Large intestine (tissue), 3 donors: ENCODE data around the gene LYRM2. TPM values are rescaled to one million over a fixed set of nuclear protein-coding genes. Genes with fewer than 3 reads are reported as not detected.

Experiments used
- DNase-seq, 2 donors: peaks; one replicate each; pipeline versions ENCODE4 v3.0.0 to v3.0.0-alpha.2; 2013
- H3K27ac ChIP-seq: one replicate; pipeline ENCODE4 v1.5.1; 2013; ENCODE audit warnings: low read length
- H3K27me3 ChIP-seq: 2 replicates; pipeline ENCODE4 v1.6.1; 2013; ENCODE audit warnings: low read length; ENCODE audit not compliant: control insufficient read depth, insufficient read depth
- H3K36me3 ChIP-seq: 2 replicates; pipeline ENCODE4 v1.6.1; 2013; ENCODE audit warnings: low read length; ENCODE audit not compliant: control insufficient read depth, insufficient read depth
- H3K4me1 ChIP-seq: one replicate; pipeline ENCODE4 v1.6.1; 2013; ENCODE audit warnings: low read length; ENCODE audit not compliant: control insufficient read depth, insufficient read depth
- H3K4me3 ChIP-seq: one replicate; pipeline ENCODE4 v1.5.1; 2013; ENCODE audit warnings: low read length
- H3K9me3 ChIP-seq: one replicate; pipeline ENCODE4 v1.6.1; 2013; ENCODE audit warnings: mild to moderate bottlenecking, low read depth, low read length, moderate library complexity; ENCODE audit not compliant: control insufficient read depth
- WGBS: methylation state at CpG from one replicate; pipeline ENCODE4 v1.1.5; 2013; ENCODE audit warnings: low lambda C conversion rate; ENCODE audit not compliant: insufficient coverage; 5-methylcytosine and 5-hydroxymethylcytosine counted together
- polyA plus RNA-seq: library from polyadenylated mRNA; unstranded; fragments of 120-200 nt; gene quantifications from one replicate; pipeline ENCODE4 v1.2.1, GENCODE V29; 2013

The LYRM2 gene
- polyA plus RNA-seq, 1 donor: 39.3 TPM

DNA sequence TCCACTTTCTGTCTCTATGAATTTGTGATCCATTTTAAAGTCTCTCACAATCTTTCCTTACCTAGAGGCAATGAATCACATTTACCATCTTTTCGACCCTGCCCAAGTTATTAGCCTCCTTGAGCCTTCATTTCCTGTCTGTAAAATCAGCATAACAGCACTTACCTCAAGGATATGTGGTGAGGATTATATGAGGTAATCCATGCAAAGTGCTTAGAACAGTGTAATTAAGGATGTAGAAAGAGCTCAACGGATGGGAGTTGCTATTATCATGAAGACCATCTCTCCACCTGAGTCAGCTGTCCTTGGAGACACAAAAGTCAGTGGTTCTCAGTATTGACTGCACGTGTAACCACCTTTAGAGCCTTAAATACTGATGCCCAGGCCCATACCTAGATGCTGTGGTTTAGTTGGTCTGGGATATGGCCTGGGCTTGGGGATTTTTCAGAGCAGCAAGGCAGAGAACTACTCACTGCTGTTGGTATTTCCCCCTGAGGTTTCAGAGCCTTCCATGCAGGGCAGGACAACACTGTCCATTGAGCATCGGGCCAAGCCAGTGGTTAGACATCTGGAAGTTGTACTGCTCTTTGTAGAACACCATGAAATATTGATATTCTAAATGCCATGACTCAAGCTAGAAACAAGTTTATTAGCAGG is 55.8 kb downstream of the LYRM2 start:
- H3K9me3 ChIP-seq: no peaks in the 10 kb centered on the region
- WGBS: no CpG with 5 or more reads among the region's 4 CpGs
- no peak overlapping the region for H3K27ac ChIP-seq
- no peaks in the 10 kb centered on the region for H3K27me3 ChIP-seq
- no peaks in the 10 kb centered on the region for H3K4me1 ChIP-seq
- H3K4me3 ChIP-seq: no peak overlapping the region
- no peaks in the 10 kb centered on the region for H3K36me3 ChIP-seq
- no peak for DNase-seq

GRCh38 chr6:89581689-89582088 is 56.9 kb downstream of the LYRM2 start:
- H3K36me3 ChIP-seq: no peaks in the 10 kb centered on the region
- H3K9me3 ChIP-seq: no peaks in the 10 kb centered on the region
- H3K4me3 ChIP-seq: no peak overlapping the region
- H3K27me3 ChIP-seq: no peaks in the 10 kb centered on the region
- DNase-seq: no peak
- H3K27ac ChIP-seq: no peak overlapping the region
- no CpG with 5 or more reads among the region's 4 CpGs for WGBS
- H3K4me1 ChIP-seq: no peaks in the 10 kb centered on the region

DNA sequence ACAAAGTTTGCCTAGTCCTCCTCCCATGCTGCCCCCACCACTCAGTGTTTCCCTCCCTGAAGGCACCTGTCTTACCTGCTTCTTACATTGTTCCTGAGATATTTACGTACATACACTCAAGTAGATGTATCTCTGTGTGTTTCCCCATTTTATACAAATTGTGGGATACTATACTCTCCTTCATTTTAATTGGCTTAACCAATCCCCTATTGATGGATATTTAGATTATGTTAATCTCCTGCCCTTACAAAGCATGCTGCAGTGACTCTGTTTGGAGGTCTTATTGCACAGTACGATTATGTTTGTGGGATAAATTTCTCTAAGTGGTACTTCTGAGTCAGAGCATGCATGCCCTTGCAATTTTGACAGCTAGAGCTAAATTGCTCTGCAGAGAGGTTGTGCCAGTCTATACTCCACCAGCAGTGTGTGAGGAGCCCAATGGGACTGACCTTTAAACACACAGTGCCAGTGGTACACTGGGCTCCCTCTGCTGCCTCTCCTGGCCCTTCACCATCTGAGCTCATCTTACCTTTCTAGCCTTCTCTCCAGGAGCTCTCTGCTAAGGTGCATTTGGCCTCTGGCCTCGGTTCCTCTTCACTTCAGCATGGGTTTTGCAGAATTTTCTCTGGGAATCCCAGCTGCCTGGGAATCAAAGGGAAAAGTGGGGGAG is 57.4 kb downstream of the LYRM2 start:
- Histone ChIP-seq H3K9me3 (no peaks in the 10 kb centered on the region), H3K4me3 (no peak overlapping the region), H3K36me3 (no peaks in the 10 kb centered on the region), H3K27ac (no peak overlapping the region), H3K27me3 (no peaks in the 10 kb centered on the region), H3K4me1 (no peaks in the 10 kb centered on the region)
- WGBS: 80% methylated on average over 1 of the region's 3 CpGs
- DNase-seq: no peak

- WGBS: 100% methylated on average over 1 of the region's 2 CpGs
These were observed 63.0 kb downstream of the LYRM2 start for GRCh38 chr6:89575562-89575960.

DNA sequence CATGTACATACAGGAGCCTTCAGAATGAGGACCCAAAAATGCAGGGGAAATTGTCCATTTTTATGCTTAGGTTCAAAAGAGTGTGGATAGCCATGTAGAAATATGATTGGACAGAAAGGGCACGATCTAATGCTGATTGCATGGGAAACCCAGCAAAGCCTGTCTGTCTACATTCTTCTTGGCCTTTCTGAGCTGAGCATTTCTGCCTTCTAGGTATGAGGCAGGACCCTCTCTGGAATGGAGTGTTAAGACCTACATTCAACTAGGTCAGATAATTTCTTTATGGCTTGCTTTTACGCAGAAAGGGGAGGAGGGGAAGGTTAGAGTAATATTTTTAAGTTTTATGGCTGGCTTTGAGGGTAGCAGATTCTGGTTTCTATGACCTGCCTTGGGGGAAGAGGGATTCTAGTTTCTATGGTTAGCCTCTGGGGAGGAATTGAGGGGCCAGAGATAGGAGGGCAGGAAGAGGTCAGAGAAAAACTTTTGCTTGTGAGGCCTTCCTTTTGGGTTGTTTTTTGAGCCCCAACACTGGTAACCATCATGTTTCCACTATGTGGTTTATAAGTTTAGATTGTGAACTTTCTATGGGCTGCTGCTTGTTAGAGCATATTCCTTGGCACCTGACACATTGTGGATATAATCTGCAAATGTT is 63.5 kb downstream of the LYRM2 start:
- WGBS: no CpG with 5 or more reads among the region's 2 CpGs
- no peaks in the 10 kb centered on the region for H3K36me3 ChIP-seq
- no peak for DNase-seq
- H3K27ac ChIP-seq: no peak overlapping the region
- no peaks in the 10 kb centered on the region for H3K9me3 ChIP-seq
- no peaks in the 10 kb centered on the region for H3K27me3 ChIP-seq
- H3K4me3 ChIP-seq: no peak overlapping the region
- no peaks in the 10 kb centered on the region for H3K4me1 ChIP-seq

More at GRCh38 chr6:89575562-89575960, 63.0 kb downstream of the LYRM2 start:
- Histone ChIP-seq H3K9me3 (no peaks in the 10 kb centered on the region), H3K4me3 (no peak overlapping the region), H3K27ac (no peak overlapping the region), H3K4me1 (no peaks in the 10 kb centered on the region), H3K36me3 (no peaks in the 10 kb centered on the region), H3K27me3 (no peaks in the 10 kb centered on the region)
- DNase-seq: no peak

DNA sequence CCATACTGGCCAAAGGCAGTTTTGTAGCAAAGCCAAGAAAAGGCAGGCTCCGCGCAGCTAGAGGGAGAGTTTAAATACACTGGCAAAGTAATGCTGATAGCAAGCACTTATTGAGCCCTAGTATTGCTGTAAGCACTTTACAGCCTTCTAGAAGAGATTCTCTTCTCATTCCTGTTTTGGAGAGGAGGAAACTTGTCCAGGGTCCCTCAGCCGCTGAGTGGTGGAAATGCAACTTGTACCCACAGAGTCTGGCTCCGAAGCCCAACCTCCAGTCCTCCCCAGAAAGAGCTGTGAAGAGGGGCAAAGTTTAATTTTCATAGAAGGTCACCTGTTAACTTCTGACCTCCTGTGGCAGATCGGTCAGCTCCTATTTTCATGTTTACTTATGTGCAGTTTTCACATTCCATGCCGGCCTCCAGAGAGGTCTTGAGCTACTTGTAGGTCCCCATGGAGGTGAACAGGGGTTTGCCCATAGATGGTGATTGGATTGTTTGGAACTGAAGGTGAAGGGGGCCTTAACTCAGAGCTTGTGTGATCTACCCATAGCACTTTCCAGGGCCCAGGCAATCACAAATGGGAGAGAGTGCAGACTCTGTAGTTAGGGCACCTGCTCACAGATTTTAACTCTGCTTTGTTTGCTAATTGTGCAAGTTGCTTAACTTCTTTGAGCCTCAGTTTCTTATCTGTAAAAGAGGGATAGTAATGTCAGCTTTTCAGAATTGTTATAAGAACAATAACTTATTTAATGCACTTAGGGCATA is 70.7 kb downstream of the LYRM2 start:
- no peak overlapping the region for H3K27ac ChIP-seq
- no peak for DNase-seq
- no CpG with 5 or more reads among the region's 6 CpGs for WGBS
- H3K4me1 ChIP-seq: no peaks in the 10 kb centered on the region
- no peaks in the 10 kb centered on the region for H3K9me3 ChIP-seq
- H3K27me3 ChIP-seq: peaks cover under 1% of the 10 kb centered on the region
- no peak overlapping the region for H3K4me3 ChIP-seq
- H3K36me3 ChIP-seq: no peaks in the 10 kb centered on the region

- Histone ChIP-seq H3K27ac (no peak overlapping the region), H3K36me3 (no peaks in the 10 kb centered on the region), H3K4me1 (no peaks in the 10 kb centered on the region), H3K27me3 (peaks cover 8% of the 10 kb centered on the region), H3K9me3 (no peaks in the 10 kb centered on the region), H3K4me3 (no peak overlapping the region)
- 80% methylated on average over 4 of the region's 16 CpGs for WGBS
- no peak for DNase-seq
These were observed 71.5 kb downstream of the LYRM2 start for GRCh38 chr6:89566930-89567629.

DNA sequence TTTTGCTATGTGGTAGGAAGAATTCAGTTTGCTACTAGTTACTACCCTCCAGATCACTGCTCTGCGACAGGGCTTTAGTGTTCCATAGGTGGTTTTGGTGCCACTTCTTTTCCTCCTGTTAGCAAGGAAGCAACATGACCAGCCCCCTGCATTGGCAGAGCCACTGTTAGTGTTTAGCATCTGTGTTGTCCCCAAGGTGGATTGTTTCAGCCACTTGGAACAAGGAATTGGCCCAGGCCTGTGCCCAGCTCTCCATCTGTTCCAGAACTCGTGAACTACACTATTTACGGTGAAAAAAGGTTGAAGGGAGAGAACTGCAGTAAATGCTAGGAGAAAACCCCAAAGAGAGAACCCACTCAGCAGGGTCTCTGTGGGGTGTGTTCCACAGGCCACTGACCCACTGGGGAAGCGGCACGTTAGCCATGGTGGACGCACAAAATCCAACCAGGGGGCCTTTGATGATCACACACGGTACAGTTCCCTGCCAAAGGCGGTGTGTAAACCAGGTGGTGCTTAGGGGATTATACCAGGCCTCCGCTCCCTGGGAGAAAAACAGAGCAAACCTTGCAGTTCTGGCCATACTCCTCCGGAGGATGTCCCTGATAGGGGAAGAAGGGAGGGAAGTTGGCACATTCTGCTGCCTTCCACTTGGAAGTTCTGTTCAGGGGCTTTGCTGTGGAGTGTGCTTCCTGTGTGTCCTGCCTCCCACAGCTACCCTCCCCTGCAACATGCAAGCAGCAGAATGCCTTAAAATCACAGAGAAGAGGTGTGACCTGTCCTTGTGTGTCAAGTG is 72.3 kb downstream of the LYRM2 start:
- DNase-seq: no peak
- no CpG with 5 or more reads among the region's 10 CpGs for WGBS
- no peaks in the 10 kb centered on the region for H3K4me1 ChIP-seq
- H3K27ac ChIP-seq: no peak overlapping the region
- peaks cover 10% of the 10 kb centered on the region for H3K27me3 ChIP-seq
- H3K9me3 ChIP-seq: no peaks in the 10 kb centered on the region
- no peak overlapping the region for H3K4me3 ChIP-seq
- H3K36me3 ChIP-seq: no peaks in the 10 kb centered on the region

- no peak overlapping the region for H3K4me3 ChIP-seq
- 60% methylated on average over 1 of the region's 8 CpGs for whole genome bisulfite sequencing
- H3K9me3 ChIP-seq: no peaks in the 10 kb centered on the region
- no peaks in the 10 kb centered on the region for H3K4me1 ChIP-seq
- peaks cover 10% of the 10 kb centered on the region for H3K27me3 ChIP-seq
- H3K36me3 ChIP-seq: no peaks in the 10 kb centered on the region
- DNase-seq: no peak
- H3K27ac ChIP-seq: no peak overlapping the region
These were observed 73.7 kb downstream of the LYRM2 start for GRCh38 chr6:89564752-89565427.
